ENCODE data around the gene UBE2G1. TPM values are rescaled to one million over a fixed set of nuclear protein-coding genes. Genes with fewer than 3 reads are reported as not detected.

The UBE2G1 gene
- total RNA-seq, 1 donor from 2014 or later = 88.5 TPM

DNA sequence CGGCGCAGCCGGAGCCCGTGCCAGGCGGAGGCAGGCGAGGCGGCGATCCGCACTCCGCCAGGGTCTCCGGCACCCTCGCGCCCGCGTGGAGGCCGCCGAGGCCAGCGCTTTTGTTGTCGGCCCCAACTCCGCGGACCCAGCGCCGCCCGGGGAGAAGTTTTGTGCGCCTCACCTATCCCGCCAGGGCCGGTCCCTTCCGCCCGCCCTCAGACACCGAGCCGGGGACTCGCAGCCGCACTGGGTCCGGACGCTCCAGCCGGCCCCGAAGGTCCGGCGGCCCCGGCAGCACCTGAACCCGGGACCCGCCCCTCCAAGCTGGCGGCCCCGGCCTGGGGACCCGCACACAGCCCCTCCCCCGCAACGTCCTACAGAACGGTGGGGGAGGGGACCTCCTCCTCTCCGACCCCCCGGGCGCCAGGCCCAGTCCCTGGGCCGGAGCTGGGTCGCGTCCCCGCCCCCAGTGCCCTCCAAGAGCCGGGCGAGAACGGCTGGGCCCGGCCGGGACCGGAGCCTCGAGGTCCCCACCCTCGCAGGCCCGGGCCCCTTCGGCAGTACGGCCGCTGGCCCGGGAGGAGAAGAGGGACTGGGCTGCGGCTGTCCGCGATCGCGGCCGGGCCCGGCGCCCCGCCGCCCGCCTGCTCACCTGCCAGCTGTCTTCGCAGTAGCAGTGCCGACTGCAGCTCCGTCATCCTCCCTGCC is 698 bp downstream of the UBE2G1 start:
- Histone ChIP-seq H3K4me3 (peak overlapping the region; percentile 82), H3K9me3 (ENCODE audit: low read depth) (no peaks in the 10 kb centered on the region), H3K79me2 (ENCODE audit: low read depth) (peaks cover 55% of the 10 kb centered on the region), H4K20me1 (ENCODE audit: low read depth) (peaks cover 33% of the 10 kb centered on the region), H3K4me2 (peak overlapping the region; percentile 89), H3K4me1 (peaks cover 4% of the 10 kb centered on the region), H2AFZ (replicated peaks) (no peak overlapping the region), H3K9ac (peak overlapping the region; percentile 89), H3K27me3 (no peaks in the 10 kb centered on the region), H3K36me3 (peaks cover 9% of the 10 kb centered on the region), H3F3A (ENCODE audit: low read depth) (peaks cover 30% of the 10 kb centered on the region), H3K27ac (peak overlapping the region; percentile 77)
- TF ChIP-seq, protein P1, sequence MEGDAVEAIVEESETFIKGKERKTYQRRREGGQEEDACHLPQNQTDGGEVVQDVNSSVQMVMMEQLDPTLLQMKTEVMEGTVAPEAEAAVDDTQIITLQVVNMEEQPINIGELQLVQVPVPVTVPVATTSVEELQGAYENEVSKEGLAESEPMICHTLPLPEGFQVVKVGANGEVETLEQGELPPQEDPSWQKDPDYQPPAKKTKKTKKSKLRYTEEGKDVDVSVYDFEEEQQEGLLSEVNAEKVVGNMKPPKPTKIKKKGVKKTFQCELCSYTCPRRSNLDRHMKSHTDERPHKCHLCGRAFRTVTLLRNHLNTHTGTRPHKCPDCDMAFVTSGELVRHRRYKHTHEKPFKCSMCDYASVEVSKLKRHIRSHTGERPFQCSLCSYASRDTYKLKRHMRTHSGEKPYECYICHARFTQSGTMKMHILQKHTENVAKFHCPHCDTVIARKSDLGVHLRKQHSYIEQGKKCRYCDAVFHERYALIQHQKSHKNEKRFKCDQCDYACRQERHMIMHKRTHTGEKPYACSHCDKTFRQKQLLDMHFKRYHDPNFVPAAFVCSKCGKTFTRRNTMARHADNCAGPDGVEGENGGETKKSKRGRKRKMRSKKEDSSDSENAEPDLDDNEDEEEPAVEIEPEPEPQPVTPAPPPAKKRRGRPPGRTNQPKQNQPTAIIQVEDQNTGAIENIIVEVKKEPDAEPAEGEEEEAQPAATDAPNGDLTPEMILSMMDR (IDR thresholded peaks at IDR 0.05) = no peak
- TF ChIP-seq EZH2phosphoT487 (IDR thresholded peaks at IDR 0.05) = no peak
- TF ChIP-seq EZH2 (IDR thresholded peaks at IDR 0.05) = no peak
- H3K27ac Mint-ChIP-seq = no peak overlapping the region
- H3K36me3 Mint-ChIP-seq = peaks cover 14% of the 10 kb centered on the region
- H3K4me3 Mint-ChIP-seq = peak overlapping the region; percentile 43
- H3K27me3 Mint-ChIP-seq (ENCODE audit: insufficient read depth, low read depth) = peaks cover 11% of the 10 kb centered on the region
- peak; percentile 80 for DNase-seq (ENCODE audit: low spot score)
- peaks cover 13% of the 10 kb centered on the region for H3K4me1 Mint-ChIP-seq
- H3K9me3 Mint-ChIP-seq = peaks cover 3% of the 10 kb centered on the region

DNA sequence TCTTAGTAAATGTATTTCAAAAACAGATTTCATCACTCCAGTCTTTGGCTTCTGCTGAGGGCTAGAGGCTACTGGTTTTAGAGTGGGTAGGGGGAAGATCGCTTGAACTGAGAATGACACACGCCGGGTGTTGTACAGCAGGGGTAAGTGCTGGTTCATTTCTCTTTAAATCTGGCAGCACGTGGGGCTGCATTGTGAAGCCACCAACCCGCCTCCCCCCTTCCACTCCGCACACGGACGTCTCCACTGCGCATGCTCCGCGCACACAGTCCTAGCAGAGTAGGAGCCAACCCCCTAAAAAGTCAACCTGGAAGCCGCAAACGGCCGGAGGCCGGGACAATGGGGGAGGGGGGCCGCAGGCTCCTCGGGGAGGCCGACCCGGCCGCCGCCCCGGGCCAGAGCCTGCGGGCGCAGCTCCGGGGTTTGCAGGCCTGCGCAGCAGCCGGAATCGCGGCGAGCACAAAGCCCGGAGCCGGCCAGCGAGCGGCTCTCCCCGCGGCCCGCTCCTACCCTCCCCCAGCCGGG is 1.3 kb downstream of the UBE2G1 start:
- Histone ChIP-seq H3K27ac (peak overlapping the region; percentile 77), H3K4me2 (peak overlapping the region; percentile 89), H3K79me2 (ENCODE audit: low read depth) (peaks cover 62% of the 10 kb centered on the region), H3F3A (ENCODE audit: low read depth) (peaks cover 30% of the 10 kb centered on the region), H3K27me3 (no peaks in the 10 kb centered on the region), H2AFZ (replicated peaks) (no peak overlapping the region), H3K9ac (peak overlapping the region; percentile 89), H4K20me1 (ENCODE audit: low read depth) (peaks cover 39% of the 10 kb centered on the region), H3K36me3 (peaks cover 9% of the 10 kb centered on the region), H3K4me3 (peak overlapping the region; percentile 82), H3K9me3 (ENCODE audit: low read depth) (no peaks in the 10 kb centered on the region), H3K4me1 (peaks cover 4% of the 10 kb centered on the region)
- peak overlapping the region; percentile 97 for H3K4me3 Mint-ChIP-seq
- H3K27me3 Mint-ChIP-seq (ENCODE audit: insufficient read depth, low read depth) = peaks cover 11% of the 10 kb centered on the region
- peaks cover 13% of the 10 kb centered on the region for H3K4me1 Mint-ChIP-seq
- H3K9me3 Mint-ChIP-seq = peaks cover 3% of the 10 kb centered on the region
- DNase-seq (ENCODE audit: low spot score) = peak; percentile 92
- peak overlapping the region; percentile 62 for H3K27ac Mint-ChIP-seq
- H3K36me3 Mint-ChIP-seq = peaks cover 14% of the 10 kb centered on the region
- TF ChIP-seq, protein P1 (IDR thresholded peaks at IDR 0.05) = no peak
- no peak for TF ChIP-seq EZH2 (IDR thresholded peaks at IDR 0.05)
- TF ChIP-seq EZH2phosphoT487 (IDR thresholded peaks at IDR 0.05) = no peak

DNA sequence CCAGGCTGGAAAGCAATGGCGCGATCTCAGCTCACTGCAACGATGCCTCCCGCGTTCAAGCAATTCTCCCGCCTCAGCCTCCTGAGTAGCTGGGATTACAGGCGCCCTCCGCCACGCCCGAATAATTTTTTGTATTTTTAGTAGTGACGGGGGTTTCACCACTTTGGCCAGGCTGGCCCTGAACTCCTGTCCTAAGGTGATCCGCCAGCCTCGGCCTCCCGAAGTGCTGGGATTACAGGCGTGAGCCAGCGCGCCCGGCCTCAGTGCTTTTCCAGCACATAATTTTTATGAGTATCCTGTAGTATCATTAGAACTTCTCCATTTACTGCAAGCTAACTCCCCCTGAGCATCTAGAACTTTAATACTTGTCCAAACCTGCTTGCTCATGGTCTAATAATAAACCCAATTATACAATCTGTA is 1.8 kb downstream of the UBE2G1 start:
- Mint-ChIP-seq H3K27me3 (ENCODE audit: insufficient read depth, low read depth) (peaks cover 8% of the 10 kb centered on the region), H3K9me3 (peaks cover 3% of the 10 kb centered on the region), H3K27ac (peak overlapping the region; percentile 62), H3K4me3 (peak overlapping the region; percentile 97), H3K4me1 (peaks cover 13% of the 10 kb centered on the region), H3K36me3 (peaks cover 14% of the 10 kb centered on the region)
- H3K4me1 ChIP-seq = peaks cover 4% of the 10 kb centered on the region
- H3K9me3 ChIP-seq (ENCODE audit: low read depth) = no peaks in the 10 kb centered on the region
- peak overlapping the region; percentile 89 for H3K4me2 ChIP-seq
- no peak for TF ChIP-seq EZH2 (IDR thresholded peaks at IDR 0.05)
- TF ChIP-seq EZH2phosphoT487 (IDR thresholded peaks at IDR 0.05) = no peak
- TF ChIP-seq, protein P1 (IDR thresholded peaks at IDR 0.05) = no peak
- no peak overlapping the region for H3K9ac ChIP-seq
- H3K79me2 ChIP-seq (ENCODE audit: low read depth) = peaks cover 67% of the 10 kb centered on the region
- H3K27me3 ChIP-seq = no peaks in the 10 kb centered on the region
- peaks cover 43% of the 10 kb centered on the region for H4K20me1 ChIP-seq (ENCODE audit: low read depth)
- no peak overlapping the region for H3K27ac ChIP-seq
- H3F3A ChIP-seq (ENCODE audit: low read depth) = peaks cover 30% of the 10 kb centered on the region
- H3K4me3 ChIP-seq = peak overlapping the region; percentile 82
- no peak overlapping the region for H2AFZ ChIP-seq (replicated peaks)
- no peak for DNase-seq (ENCODE audit: low spot score)
- peaks cover 9% of the 10 kb centered on the region for H3K36me3 ChIP-seq

Measured in neural progenitor cell (in vitro differentiated cells).